Kidney epithelial cell (primary cell): ENCODE data around the gene SLC44A2. TPM values are rescaled to one million over a fixed set of nuclear protein-coding genes. Genes with fewer than 3 reads are reported as not detected.
"Not testable (repeated sequence)": the region's sequence is repeated elsewhere in the genome, so short reads cannot be mapped to it uniquely, and the experiment has no call there.

Experiments used
- DNase-seq: peaks from one replicate; pipeline ENCODE4 v3.0.0-alpha.2; 2010; ENCODE audit warnings: low read depth
- H3K27me3 ChIP-seq: 2 replicates; pipeline ENCODE4 v1.6.0; 2011; ENCODE audit warnings: low read length; ENCODE audit not compliant: control insufficient read depth, insufficient read depth
- H3K36me3 ChIP-seq: 2 replicates; pipeline ENCODE4 v1.5.1; 2011; ENCODE audit warnings: low read length; ENCODE audit not compliant: control insufficient read depth, insufficient read depth
- H3K4me3 ChIP-seq: 2 replicates; pipeline ENCODE4 v1.5.1; 2011; ENCODE audit warnings: low read depth, mild to moderate bottlenecking, control low read depth, low read length
- total RNA-seq: library from RNA; depleted of rRNA; stranded (reverse); fragments of >200 nt; gene quantifications from 2 replicates; pipeline ENCODE4 v1.2.3, GENCODE V29; 2015
- TF ChIP-seq, protein P1 (sequence below): IDR thresholded peaks from 2 replicates; pipeline ENCODE4 v1.5.1; 2011; ENCODE audit warnings: mild to moderate bottlenecking, moderate library complexity, low read length, control low read depth, inconsistent platforms; ENCODE audit not compliant: insufficient read depth, poor library complexity, severe bottlenecking

The SLC44A2 gene
- total RNA-seq, 1 donor from 2014 or later: 88.5 TPM

DNA sequence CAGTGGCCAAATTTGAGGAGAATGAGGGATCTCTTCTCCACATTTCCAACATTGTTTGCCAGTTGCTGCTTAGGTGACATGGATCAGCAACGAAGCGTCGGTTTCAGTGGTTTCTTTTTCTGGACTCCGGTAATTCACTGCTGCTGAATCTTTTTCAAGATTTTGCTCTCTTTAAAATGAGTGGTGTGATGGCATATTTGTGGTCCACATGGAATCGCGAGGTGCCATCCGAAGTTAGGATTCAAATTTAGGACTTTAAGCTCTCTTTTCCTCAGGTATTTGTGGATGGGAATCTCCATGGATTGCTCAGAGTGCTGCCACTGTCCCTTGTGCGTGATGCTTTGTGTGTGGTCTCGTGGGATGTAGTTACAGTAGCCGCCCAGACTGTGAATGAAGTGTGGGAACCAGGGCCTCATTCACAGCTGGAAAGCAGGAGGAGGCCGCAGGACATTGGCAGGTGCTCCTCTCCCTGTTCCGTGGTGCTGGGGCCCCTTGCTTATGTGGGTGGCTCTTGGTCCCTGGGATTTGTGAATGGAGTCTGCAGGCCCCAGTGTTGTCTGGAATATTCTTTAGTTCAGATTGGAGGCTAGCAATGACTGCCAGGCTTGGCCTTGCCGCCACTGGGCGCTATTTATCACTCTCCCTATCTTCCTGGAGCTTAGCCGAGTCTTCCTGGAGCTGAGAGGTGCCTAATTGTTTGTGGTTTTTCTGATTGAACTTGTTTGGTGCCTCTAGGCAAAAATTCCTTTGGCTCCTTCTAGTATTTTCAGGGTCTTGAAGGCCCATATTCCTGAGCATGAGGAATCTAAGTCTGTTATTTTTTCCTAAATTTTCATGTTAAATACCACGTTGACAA is 30.3 kb downstream of the SLC44A2 start:
- no peak for DNase-seq
- Histone ChIP-seq H3K36me3 (no peaks in the 10 kb centered on the region), H3K27me3 (no peaks in the 10 kb centered on the region), H3K4me3 (peak overlapping the region; percentile 85)
- TF ChIP-seq, protein P1, sequence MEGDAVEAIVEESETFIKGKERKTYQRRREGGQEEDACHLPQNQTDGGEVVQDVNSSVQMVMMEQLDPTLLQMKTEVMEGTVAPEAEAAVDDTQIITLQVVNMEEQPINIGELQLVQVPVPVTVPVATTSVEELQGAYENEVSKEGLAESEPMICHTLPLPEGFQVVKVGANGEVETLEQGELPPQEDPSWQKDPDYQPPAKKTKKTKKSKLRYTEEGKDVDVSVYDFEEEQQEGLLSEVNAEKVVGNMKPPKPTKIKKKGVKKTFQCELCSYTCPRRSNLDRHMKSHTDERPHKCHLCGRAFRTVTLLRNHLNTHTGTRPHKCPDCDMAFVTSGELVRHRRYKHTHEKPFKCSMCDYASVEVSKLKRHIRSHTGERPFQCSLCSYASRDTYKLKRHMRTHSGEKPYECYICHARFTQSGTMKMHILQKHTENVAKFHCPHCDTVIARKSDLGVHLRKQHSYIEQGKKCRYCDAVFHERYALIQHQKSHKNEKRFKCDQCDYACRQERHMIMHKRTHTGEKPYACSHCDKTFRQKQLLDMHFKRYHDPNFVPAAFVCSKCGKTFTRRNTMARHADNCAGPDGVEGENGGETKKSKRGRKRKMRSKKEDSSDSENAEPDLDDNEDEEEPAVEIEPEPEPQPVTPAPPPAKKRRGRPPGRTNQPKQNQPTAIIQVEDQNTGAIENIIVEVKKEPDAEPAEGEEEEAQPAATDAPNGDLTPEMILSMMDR: peak; percentile 2

DNA sequence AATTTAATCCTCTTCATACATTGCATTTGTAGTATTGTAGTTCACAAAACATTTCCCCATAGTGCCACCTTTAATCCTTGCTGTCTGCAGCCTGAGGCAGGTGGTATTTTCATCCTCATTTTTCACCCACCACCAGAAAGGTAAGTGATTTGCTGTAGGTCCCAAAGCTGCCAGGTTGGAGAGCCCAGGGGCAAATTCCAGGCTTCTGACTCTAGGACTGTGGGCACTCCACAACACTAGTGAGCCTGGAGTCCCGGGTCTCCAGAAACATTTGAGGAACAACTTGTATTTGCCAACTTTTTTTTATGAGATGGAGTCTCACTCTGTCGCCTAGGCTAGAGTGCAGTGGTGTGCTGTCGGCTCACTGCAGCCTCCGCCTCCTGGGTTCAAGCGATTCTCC is 35.0 kb downstream of the SLC44A2 start:
- H3K27me3 ChIP-seq: no peaks in the 10 kb centered on the region
- no peak for DNase-seq
- H3K36me3 ChIP-seq: no peaks in the 10 kb centered on the region
- TF ChIP-seq, protein P1: no peak
- H3K4me3 ChIP-seq: no peak overlapping the region

DNA sequence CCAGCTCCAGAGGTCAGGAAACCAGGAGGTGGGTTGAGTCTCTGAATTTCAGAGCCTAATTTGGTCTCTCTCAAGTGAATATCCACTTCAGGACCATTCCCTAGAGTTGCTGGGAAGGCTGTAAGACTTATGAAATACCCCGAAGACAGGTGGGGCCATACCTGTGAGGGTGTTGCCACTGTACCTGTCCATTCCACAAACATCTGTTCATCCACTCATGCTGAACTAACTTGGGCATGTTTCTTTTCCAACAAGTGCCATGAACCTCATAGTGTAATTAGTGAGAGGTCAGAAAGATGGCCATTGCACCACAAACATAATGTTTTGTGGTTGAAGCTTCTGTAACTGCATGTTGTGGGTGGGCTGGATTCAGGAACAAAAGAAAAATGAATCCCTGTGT is 36.6 kb downstream of the SLC44A2 start:
- TF ChIP-seq, protein P1: no peak
- no peak overlapping the region for H3K4me3 ChIP-seq
- H3K27me3 ChIP-seq: no peaks in the 10 kb centered on the region
- no peaks in the 10 kb centered on the region for H3K36me3 ChIP-seq
- no peak for DNase-seq

DNA sequence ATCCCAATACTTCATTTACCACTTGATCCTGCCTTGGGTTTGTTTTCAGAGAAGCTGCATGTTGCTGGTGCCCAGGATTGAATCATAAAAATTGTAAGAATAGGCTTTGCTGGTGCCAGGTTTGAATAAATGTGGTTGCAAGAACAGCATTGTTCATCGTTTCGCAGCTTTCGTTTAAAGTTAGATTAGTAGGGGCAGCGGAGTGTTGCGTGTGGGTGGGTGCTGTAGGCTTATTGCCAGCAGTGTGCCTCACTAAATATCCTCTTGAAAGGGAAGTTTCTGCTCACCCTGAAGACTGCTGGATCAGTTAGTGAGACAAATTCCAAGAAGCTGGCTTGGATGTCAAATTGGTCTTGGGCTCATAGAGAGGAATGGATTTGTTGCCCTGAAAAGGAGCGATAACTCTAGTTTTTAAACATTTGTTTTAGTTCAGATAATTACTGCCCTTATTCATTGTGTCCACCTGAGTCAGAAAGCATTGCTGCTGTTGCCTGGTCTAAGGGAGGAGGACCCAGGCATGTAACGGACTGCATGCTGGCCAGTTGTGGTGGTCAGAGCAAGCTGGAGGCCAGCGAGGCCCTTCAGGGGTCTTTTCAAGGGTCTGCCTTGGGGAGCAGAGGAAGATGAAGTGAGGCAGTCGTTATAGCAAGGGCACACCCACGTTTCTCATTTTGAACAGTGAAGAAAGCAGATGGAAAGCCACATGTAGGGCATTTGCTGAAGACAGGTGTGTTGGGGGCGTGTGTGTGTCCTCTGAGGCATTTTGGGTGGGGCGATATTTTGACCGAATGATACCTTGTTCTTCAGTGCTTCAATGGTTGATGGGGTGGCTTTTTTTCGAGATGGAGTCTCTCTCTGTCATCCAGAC is 37.3 kb downstream of the SLC44A2 start:
- Histone ChIP-seq H3K4me3 (no peak overlapping the region), H3K36me3 (no peaks in the 10 kb centered on the region), H3K27me3 (no peaks in the 10 kb centered on the region)
- no peak for DNase-seq
- TF ChIP-seq, protein P1: no peak

DNA sequence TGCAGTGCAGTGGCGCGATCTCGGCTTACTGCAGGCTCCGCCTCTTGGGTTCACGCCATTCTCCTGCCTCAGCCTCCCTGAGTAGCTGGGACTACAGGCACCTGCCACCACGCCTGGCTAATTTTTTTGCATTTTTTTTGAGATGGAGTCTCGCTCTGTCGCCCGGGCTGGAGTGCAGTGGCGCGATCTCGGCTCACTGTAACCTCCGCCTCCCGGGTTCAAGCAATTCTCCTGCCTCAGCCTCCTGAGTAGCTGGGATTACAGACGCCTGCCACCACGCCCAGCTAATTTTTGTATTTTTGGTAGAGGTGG is 37.9 kb downstream of the SLC44A2 start:
- not testable (repeated sequence) for H3K36me3 ChIP-seq, H3K4me3 ChIP-seq, H3K27me3 ChIP-seq, DNase-seq

DNA sequence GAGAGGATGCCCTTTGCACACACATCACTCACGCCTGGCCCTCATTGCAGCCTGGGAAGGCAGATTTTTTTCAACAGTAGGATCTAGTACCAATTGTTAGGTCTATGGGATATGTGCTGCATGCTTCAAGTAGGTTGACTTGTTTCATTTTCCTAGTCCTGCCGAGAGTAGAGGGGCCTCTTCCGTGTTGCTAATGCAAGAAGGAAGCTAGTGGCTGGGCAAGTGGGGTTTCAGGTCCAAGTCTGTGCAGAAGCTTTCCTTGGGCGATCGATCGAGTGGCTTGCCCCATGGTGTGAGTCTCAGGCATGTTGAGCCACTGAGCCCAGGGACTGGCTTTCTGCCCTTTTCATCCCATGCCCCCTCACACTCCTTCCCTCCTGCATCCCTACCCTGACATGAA is 42.5 kb downstream of the SLC44A2 start:
- Histone ChIP-seq H3K4me3 (no peak overlapping the region), H3K27me3 (no peaks in the 10 kb centered on the region), H3K36me3 (peaks cover 5% of the 10 kb centered on the region)
- TF ChIP-seq, protein P1: no peak
- no peak for DNase-seq
